HL-60 (cell line): Measurements from ENCODE around the gene DNM3.

Experiments used
- DNase-seq, 2 experiments: peaks; one replicate each; pipeline ENCODE4 v3.0.0-alpha.2; 2010 to 2020; ENCODE audit warnings: low read depth in 1 of 2, low spot score in 1 of 2
- H3K27ac ChIP-seq: fragments of 250-450 bp; sonication (Bioruptor Pico); replicated peaks from 2 replicates; pipeline ENCODE4 v1.5.1; 2020; ENCODE audit warnings: mild to moderate bottlenecking, moderate library complexity
- H3K27me3 ChIP-seq: fragments of 250-450 bp; sonication (Bioruptor Pico); 2 replicates; pipeline ENCODE4 v1.5.1; 2021; ENCODE audit warnings: mild to moderate bottlenecking, moderate library complexity; ENCODE audit not compliant: insufficient read depth, poor library complexity, severe bottlenecking
- H3K4me3 ChIP-seq: replicated peaks from 2 replicates; pipeline ENCODE4 v1.5.1; 2011; ENCODE audit warnings: mild to moderate bottlenecking, control low read depth, low read length; ENCODE audit not compliant: insufficient read depth
- CTCF ChIP-seq: IDR thresholded peaks from one replicate; pipeline ENCODE4 v1.5.1; 2011; ENCODE audit warnings: low read length, control low read depth, inconsistent platforms; ENCODE audit not compliant: insufficient read depth
- GABPA ChIP-seq: IDR thresholded peaks from 2 replicates; pipeline ENCODE4 v1.6.1; 2012; ENCODE audit warnings: low read depth
- POLR2AphosphoS5 ChIP-seq: IDR thresholded peaks from 2 replicates; pipeline ENCODE4 v1.6.1; 2012; ENCODE audit warnings: low read depth
- REST ChIP-seq: IDR thresholded peaks from 2 replicates; pipeline ENCODE4 v1.6.1; 2012; ENCODE audit warnings: low read depth; ENCODE audit not compliant: insufficient replicate concordance
- SPI1 ChIP-seq: IDR thresholded peaks from 2 replicates; pipeline ENCODE4 v1.6.1; 2012; ENCODE audit warnings: low read depth, mild to moderate bottlenecking, borderline replicate concordance

The DNM3 gene

GRCh38 chr1:172176206-172176605, 334.9 kb downstream of the DNM3 start:
- H3K27me3 ChIP-seq, result no peaks in the 10 kb centered on the region
- no peak for DNase-seq
- H3K27ac ChIP-seq, result no peak overlapping the region
- TF ChIP-seq GABPA (no peak), CTCF (no peak)
- no peak overlapping the region for H3K4me3 ChIP-seq

GRCh38 chr1:172177849-172178248, 336.6 kb downstream of the DNM3 start:
- H3K27ac ChIP-seq, result no peak overlapping the region
- no peak overlapping the region for H3K4me3 ChIP-seq
- no peak for TF ChIP-seq SPI1
- no peak for TF ChIP-seq POLR2AphosphoS5
- no peak for TF ChIP-seq REST
- TF ChIP-seq GABPA, result no peak
- no peak for TF ChIP-seq CTCF
- no peaks in the 10 kb centered on the region for H3K27me3 ChIP-seq
- no peak for DNase-seq

GRCh38 chr1:172178886-172179285, 337.6 kb downstream of the DNM3 start:
- Histone ChIP-seq H3K27ac (no peak overlapping the region), H3K4me3 (no peak overlapping the region), H3K27me3 (no peaks in the 10 kb centered on the region)
- TF ChIP-seq CTCF (no peak), REST (no peak), SPI1 (no peak), POLR2AphosphoS5 (no peak)
- DNase-seq, result no peak

GRCh38 chr1:172179918-172180317, 338.6 kb downstream of the DNM3 start:
- no peak for DNase-seq
- no peak overlapping the region for H3K4me3 ChIP-seq
- no peaks in the 10 kb centered on the region for H3K27me3 ChIP-seq
- no peak for TF ChIP-seq GABPA
- TF ChIP-seq CTCF, result no peak
- TF ChIP-seq SPI1, result no peak
- TF ChIP-seq REST, result no peak
- no peak for TF ChIP-seq POLR2AphosphoS5
- H3K27ac ChIP-seq, result no peak overlapping the region
